ENCODE measurements around the gene TES. TPM values are rescaled to one million over a fixed set of nuclear protein-coding genes. Genes with fewer than 3 reads are reported as not detected.

Gene TES
- total and polyA plus RNA-seq, 9 of the 15 experiments (the other 6 are each of a cell fraction or from before 2014, with no cell fraction given), result 20.7 to 61.6 (median 53.8) TPM

DNA sequence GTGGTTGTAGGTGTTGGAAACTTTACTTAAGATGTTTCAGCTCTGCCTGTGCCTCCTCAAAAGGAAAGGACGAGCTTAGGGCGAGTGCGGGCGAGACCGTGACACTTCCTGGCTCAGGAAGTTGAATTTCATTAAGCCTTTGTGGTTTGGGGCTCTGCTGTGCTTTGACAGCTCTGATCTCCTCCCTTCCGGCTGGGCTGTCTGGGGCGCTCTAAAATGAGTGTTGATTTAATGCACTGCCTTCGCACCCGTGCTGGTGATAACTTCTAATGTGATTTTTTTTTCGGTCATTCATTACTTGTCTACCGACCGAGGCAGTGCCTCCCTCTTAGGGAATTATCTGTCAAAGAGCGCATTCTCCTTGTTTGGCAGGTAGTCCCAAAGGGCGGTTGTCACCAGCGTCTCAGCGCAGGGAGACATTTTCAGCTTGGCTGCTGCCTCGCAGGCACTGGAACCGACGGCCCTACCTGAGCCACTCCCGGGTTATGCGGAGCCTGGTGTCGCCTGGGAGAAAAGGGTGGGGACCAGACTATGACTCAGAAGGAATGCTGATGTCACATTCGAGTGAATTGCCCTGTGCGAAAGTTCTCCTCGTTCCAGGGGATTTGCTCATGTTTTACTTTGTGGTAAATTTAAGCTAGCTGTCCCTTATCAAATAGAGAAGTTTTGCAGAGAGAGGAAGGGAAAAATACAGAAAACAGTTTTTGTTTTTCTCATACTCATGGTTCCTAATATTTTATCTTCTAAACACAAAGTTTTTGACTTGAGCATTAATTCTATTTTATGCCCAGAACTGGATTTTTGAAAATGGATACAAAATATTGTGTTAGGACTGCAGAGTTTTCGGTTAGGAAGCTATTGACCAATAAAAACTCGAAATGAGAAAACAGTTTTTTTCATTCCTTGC, 920 bp downstream of the TES start (continued):
- TF ChIP-seq, protein P1, sequence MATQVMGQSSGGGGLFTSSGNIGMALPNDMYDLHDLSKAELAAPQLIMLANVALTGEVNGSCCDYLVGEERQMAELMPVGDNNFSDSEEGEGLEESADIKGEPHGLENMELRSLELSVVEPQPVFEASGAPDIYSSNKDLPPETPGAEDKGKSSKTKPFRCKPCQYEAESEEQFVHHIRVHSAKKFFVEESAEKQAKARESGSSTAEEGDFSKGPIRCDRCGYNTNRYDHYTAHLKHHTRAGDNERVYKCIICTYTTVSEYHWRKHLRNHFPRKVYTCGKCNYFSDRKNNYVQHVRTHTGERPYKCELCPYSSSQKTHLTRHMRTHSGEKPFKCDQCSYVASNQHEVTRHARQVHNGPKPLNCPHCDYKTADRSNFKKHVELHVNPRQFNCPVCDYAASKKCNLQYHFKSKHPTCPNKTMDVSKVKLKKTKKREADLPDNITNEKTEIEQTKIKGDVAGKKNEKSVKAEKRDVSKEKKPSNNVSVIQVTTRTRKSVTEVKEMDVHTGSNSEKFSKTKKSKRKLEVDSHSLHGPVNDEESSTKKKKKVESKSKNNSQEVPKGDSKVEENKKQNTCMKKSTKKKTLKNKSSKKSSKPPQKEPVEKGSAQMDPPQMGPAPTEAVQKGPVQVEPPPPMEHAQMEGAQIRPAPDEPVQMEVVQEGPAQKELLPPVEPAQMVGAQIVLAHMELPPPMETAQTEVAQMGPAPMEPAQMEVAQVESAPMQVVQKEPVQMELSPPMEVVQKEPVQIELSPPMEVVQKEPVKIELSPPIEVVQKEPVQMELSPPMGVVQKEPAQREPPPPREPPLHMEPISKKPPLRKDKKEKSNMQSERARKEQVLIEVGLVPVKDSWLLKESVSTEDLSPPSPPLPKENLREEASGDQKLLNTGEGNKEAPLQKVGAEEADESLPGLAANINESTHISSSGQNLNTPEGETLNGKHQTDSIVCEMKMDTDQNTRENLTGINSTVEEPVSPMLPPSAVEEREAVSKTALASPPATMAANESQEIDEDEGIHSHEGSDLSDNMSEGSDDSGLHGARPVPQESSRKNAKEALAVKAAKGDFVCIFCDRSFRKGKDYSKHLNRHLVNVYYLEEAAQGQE (IDR thresholded peaks at IDR 0.05; ENCODE audit: borderline replicate concordance), result peak; percentile 13; the same call in 1 of the 2 replicates
- TF ChIP-seq, protein P1 (CRISPR knock-in tag; IDR thresholded peaks at IDR 0.05; ENCODE audit: low read depth), result no peak
- TF ChIP-seq L3MBTL2 (IDR thresholded peaks at IDR 0.05) (peak; percentile 66), POLR2AphosphoS2 (IDR thresholded peaks at IDR 0.05; ENCODE audit: low read length) (peak; percentile 70; the same call in 1 of the 2 replicates), ZBTB1 (CRISPR knock-in tag; IDR thresholded peaks at IDR 0.05; ENCODE audit: borderline replicate concordance, low read depth) (0 out of 2 replicates have a peak, but pooled peaks have one; percentile 16), SUPT5H (IDR thresholded peaks at IDR 0.05) (peak; percentile 92), XRCC4 (IDR thresholded peaks at IDR 0.05; ENCODE audit: extremely low read depth, insufficient read depth, insufficient read length) (no peak), IFI16 (CRISPR knock-in tag; IDR thresholded peaks at IDR 0.05) (no peak), HDAC2 (IDR thresholded peaks at IDR 0.05) (peak; percentile 78; the same call in 1 of the 2 replicates), TRIM24 (IDR thresholded peaks at IDR 0.05) (peak; percentile 42 to 64; a peak in 2 of 4 replicates)
- TF ChIP-seq, protein P2, sequence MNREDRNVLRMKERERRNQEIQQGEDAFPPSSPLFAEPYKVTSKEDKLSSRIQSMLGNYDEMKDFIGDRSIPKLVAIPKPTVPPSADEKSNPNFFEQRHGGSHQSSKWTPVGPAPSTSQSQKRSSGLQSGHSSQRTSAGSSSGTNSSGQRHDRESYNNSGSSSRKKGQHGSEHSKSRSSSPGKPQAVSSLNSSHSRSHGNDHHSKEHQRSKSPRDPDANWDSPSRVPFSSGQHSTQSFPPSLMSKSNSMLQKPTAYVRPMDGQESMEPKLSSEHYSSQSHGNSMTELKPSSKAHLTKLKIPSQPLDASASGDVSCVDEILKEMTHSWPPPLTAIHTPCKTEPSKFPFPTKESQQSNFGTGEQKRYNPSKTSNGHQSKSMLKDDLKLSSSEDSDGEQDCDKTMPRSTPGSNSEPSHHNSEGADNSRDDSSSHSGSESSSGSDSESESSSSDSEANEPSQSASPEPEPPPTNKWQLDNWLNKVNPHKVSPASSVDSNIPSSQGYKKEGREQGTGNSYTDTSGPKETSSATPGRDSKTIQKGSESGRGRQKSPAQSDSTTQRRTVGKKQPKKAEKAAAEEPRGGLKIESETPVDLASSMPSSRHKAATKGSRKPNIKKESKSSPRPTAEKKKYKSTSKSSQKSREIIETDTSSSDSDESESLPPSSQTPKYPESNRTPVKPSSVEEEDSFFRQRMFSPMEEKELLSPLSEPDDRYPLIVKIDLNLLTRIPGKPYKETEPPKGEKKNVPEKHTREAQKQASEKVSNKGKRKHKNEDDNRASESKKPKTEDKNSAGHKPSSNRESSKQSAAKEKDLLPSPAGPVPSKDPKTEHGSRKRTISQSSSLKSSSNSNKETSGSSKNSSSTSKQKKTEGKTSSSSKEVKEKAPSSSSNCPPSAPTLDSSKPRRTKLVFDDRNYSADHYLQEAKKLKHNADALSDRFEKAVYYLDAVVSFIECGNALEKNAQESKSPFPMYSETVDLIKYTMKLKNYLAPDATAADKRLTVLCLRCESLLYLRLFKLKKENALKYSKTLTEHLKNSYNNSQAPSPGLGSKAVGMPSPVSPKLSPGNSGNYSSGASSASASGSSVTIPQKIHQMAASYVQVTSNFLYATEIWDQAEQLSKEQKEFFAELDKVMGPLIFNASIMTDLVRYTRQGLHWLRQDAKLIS (CRISPR knock-in tag; IDR thresholded peaks at IDR 0.05), result peak; percentile 96

Data from K562 (cell line).